Smooth muscle cell (in vitro differentiated cells): ENCODE measurements around the gene OAS3. TPM values are rescaled to one million over a fixed set of nuclear protein-coding genes. Genes with fewer than 3 reads are reported as not detected.
A peak's percentile ranks its signal among the peaks of the same experiment; 100 is the strongest.

Experiments used
- DNase-seq: peaks from one replicate; lab custom pipeline; 2025; ENCODE audit not compliant: unreplicated experiment; lab: John Stamatoyannopoulos, UW
- H2AFZ ChIP-seq: fragments of 200-600 bp; sonication (generic); 2 replicates; pipeline ENCODE4 v1.6.0; 2016; ENCODE audit warnings: antibody characterized with exemption, low read depth, mild to moderate bottlenecking
- H3F3A ChIP-seq: fragments of 200-600 bp; sonication (generic); 2 replicates; pipeline ENCODE4 v1.6.0; 2017; ENCODE audit warnings: antibody characterized with exemption, low read depth
- H3K27ac ChIP-seq: fragments of 200-600 bp; sonication (generic); 2 replicates; pipeline ENCODE4 v1.5.1; 2016; ENCODE audit warnings: low read depth, mild to moderate bottlenecking
- H3K27me3 ChIP-seq: fragments of 200-600 bp; sonication (generic); 2 replicates; pipeline ENCODE4 v1.6.1; 2016; ENCODE audit warnings: low read depth, mild to moderate bottlenecking
- H3K36me3 ChIP-seq: fragments of 200-600 bp; sonication (generic); 2 replicates; pipeline ENCODE4 v1.5.1; 2016; ENCODE audit warnings: low read depth
- H3K4me1 ChIP-seq: fragments of 200-600 bp; sonication (generic); 2 replicates; pipeline ENCODE4 v1.5.1; 2016; ENCODE audit warnings: low read depth
- H3K4me2 ChIP-seq: fragments of 200-600 bp; sonication (generic); 2 replicates; pipeline ENCODE4 v1.6.0; 2016; ENCODE audit warnings: mild to moderate bottlenecking
- H3K4me3 ChIP-seq: fragments of 200-600 bp; sonication (generic); 2 replicates; pipeline ENCODE4 v1.5.1; 2016; ENCODE audit warnings: mild to moderate bottlenecking
- H3K79me2 ChIP-seq: fragments of 200-600 bp; sonication (generic); 2 replicates; pipeline ENCODE4 v1.6.0; 2016; ENCODE audit warnings: low read depth, mild to moderate bottlenecking
- H3K9ac ChIP-seq: fragments of 200-600 bp; sonication (generic); 2 replicates; pipeline ENCODE4 v1.6.0; 2016; ENCODE audit warnings: low read depth
- H3K9me3 ChIP-seq: fragments of 200-600 bp; sonication (generic); replicated peaks from 2 replicates; pipeline ENCODE4 v1.5.1; 2016; ENCODE audit warnings: low read depth
- H4K20me1 ChIP-seq: fragments of 200-600 bp; sonication (generic); 2 replicates; pipeline ENCODE4 v1.6.0; 2016; ENCODE audit warnings: low read depth
- WGBS: methylation state at CpG from one replicate; pipeline ENCODE4 v1.1.7; 2016; ENCODE audit warnings: low lambda C conversion rate; 5-methylcytosine and 5-hydroxymethylcytosine counted together
- polyA plus RNA-seq: library from polyadenylated mRNA; unstranded; fragments of >200 nt; fragmentation: Nextera tagmentation; extraction: Ambion mirVana; gene quantifications from 2 replicates; pipeline ENCODE4 v1.2.1, GENCODE V29; 2016
- total RNA-seq: library from RNA; depleted of rRNA; stranded (reverse); fragments of >200 nt; gene quantifications from 2 replicates; pipeline ENCODE4 v1.2.3, GENCODE V29; 2014
- TF ChIP-seq, protein P1 (sequence below): fragments of 200-600 bp; sonication (generic); IDR thresholded peaks from 2 replicates; pipeline ENCODE4 v1.5.1; 2017; ENCODE audit warnings: borderline replicate concordance, mild to moderate bottlenecking, antibody characterized with exemption; ENCODE audit not compliant: insufficient read depth, poor library complexity, severe bottlenecking

Gene OAS3
- total and polyA plus RNA-seq, 2 experiments from 2014 or later = 1.1 TPM; not detected in 1

DNA sequence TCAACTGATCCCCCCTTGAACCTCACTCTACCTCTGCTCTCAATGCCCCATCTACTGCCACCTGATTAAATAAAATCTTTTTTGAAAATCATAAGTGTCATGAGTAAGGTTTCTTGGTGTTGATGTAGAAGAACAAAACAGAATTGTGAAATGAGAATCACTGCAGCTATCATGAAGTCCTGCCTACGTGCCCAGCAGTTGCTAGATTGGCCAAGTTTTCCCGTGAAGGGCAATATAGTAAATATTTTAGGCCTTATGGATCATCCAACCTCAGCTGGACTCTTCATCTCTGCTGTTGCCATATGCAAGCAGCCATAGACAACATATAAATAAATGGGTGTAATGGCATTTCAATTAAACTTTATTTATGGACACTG, 5.2 kb upstream of the OAS3 start:
- no peak overlapping the region for H3K4me3 ChIP-seq
- H4K20me1 ChIP-seq = no peaks in the 10 kb centered on the region
- H3K27ac ChIP-seq = no peak overlapping the region
- no peaks in the 10 kb centered on the region for H3F3A ChIP-seq
- no peaks in the 10 kb centered on the region for H3K36me3 ChIP-seq
- no peak overlapping the region for H3K9ac ChIP-seq
- H3K4me1 ChIP-seq = no peaks in the 10 kb centered on the region
- WGBS = 90% methylated on average over 2 of the region's 2 CpGs
- H3K9me3 ChIP-seq = no peaks in the 10 kb centered on the region
- peaks cover 15% of the 10 kb centered on the region for H3K27me3 ChIP-seq
- no peak overlapping the region for H3K4me2 ChIP-seq
- TF ChIP-seq, protein P1, sequence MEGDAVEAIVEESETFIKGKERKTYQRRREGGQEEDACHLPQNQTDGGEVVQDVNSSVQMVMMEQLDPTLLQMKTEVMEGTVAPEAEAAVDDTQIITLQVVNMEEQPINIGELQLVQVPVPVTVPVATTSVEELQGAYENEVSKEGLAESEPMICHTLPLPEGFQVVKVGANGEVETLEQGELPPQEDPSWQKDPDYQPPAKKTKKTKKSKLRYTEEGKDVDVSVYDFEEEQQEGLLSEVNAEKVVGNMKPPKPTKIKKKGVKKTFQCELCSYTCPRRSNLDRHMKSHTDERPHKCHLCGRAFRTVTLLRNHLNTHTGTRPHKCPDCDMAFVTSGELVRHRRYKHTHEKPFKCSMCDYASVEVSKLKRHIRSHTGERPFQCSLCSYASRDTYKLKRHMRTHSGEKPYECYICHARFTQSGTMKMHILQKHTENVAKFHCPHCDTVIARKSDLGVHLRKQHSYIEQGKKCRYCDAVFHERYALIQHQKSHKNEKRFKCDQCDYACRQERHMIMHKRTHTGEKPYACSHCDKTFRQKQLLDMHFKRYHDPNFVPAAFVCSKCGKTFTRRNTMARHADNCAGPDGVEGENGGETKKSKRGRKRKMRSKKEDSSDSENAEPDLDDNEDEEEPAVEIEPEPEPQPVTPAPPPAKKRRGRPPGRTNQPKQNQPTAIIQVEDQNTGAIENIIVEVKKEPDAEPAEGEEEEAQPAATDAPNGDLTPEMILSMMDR = no peak
- H2AFZ ChIP-seq = no peak overlapping the region
- no peak for DNase-seq
- H3K79me2 ChIP-seq = no peaks in the 10 kb centered on the region

DNA sequence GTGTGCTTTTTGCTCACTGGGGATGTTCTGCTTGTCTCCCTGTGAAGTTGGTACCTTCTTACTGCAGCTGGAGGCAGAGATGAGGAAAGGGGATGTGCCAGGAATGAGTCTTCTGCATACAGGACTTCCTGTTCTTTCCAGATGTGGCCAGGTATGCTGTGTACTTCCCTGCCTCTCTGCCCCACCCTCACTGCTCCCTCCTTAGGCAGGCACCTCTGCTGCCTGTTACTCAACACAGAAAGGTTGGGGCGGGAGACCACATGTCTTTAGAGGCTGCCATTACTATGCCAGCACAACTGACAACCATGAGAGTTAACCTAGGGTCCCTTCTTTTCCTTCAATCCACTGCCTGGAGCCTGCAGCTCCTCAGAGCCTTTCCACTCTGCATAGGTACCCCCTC, 2.0 kb upstream of the OAS3 start:
- 50% methylated on average over 1 of the region's 1 CpG for WGBS
- no peak overlapping the region for H3K27ac ChIP-seq

GRCh38 chr12:112936927-112937326, 1.3 kb upstream of the OAS3 start:
- TF ChIP-seq, protein P1 = no peak
- DNase-seq = no peak
- Histone ChIP-seq H3K9me3 (no peaks in the 10 kb centered on the region), H2AFZ (no peak overlapping the region), H3K27ac (no peak overlapping the region), H3K79me2 (no peaks in the 10 kb centered on the region), H3K27me3 (peaks cover 35% of the 10 kb centered on the region), H3K4me3 (no peak overlapping the region), H3K4me1 (no peaks in the 10 kb centered on the region), H3K9ac (no peak overlapping the region), H3K4me2 (no peak overlapping the region), H3F3A (no peaks in the 10 kb centered on the region), H4K20me1 (no peaks in the 10 kb centered on the region), H3K36me3 (no peaks in the 10 kb centered on the region)
- WGBS = 75% methylated on average over 2 of the region's 2 CpGs

More for the DNA sequence above, 2.0 kb upstream of the OAS3 start:
- Histone ChIP-seq H3K27me3 (peaks cover 35% of the 10 kb centered on the region), H3F3A (no peaks in the 10 kb centered on the region), H3K9me3 (no peaks in the 10 kb centered on the region), H3K4me1 (no peaks in the 10 kb centered on the region), H3K4me2 (no peak overlapping the region), H3K4me3 (no peak overlapping the region), H3K79me2 (no peaks in the 10 kb centered on the region), H3K9ac (no peak overlapping the region), H3K36me3 (no peaks in the 10 kb centered on the region), H4K20me1 (no peaks in the 10 kb centered on the region), H2AFZ (no peak overlapping the region)
- DNase-seq = no peak
- TF ChIP-seq, protein P1 = no peak

DNA sequence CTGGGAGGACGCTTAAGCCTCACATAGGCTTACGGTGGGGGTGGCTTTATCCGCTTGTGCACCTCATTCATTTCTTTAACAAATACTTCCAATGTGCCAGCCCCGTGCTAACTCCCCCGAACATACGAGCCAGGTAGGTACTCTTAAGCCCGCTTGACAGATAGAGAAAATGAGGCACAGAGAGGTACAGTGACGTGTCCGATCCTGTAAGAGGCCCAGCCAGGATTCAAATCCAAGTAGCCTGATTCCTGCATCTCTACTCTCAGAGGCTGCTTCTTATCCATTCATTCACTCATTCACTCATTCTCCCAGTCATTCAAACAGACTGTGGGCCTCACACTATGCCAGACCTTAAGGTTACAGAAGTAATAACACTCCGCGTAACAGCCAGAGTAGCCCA, 477 bp downstream of the OAS3 start:
- no peak overlapping the region for H3K9ac ChIP-seq
- H3K36me3 ChIP-seq = no peaks in the 10 kb centered on the region
- H3K27me3 ChIP-seq = peaks cover 35% of the 10 kb centered on the region
- DNase-seq = no peak
- peak overlapping the region; percentile 81 for H3K4me2 ChIP-seq
- H2AFZ ChIP-seq = peak overlapping the region; percentile 71
- H3K4me1 ChIP-seq = no peaks in the 10 kb centered on the region
- no peak overlapping the region for H3K27ac ChIP-seq
- 68% methylated on average over 11 of the region's 11 CpGs for WGBS
- H3K4me3 ChIP-seq = peak overlapping the region; percentile 59
- no peaks in the 10 kb centered on the region for H3K9me3 ChIP-seq
- no peaks in the 10 kb centered on the region for H4K20me1 ChIP-seq
- H3F3A ChIP-seq = no peaks in the 10 kb centered on the region
- H3K79me2 ChIP-seq = no peaks in the 10 kb centered on the region
- TF ChIP-seq, protein P1 = no peak
